ENCODE measurements around the gene CLCN3. TPM values are rescaled to one million over a fixed set of nuclear protein-coding genes. Genes with fewer than 3 reads are reported as not detected.

Gene CLCN3
- total and polyA plus RNA-seq, 10 of the 15 experiments (the other 5 are each of a cell fraction or from before 2014, with no cell fraction given), result 4.0 to 22.8 (median 11.8) TPM

DNA sequence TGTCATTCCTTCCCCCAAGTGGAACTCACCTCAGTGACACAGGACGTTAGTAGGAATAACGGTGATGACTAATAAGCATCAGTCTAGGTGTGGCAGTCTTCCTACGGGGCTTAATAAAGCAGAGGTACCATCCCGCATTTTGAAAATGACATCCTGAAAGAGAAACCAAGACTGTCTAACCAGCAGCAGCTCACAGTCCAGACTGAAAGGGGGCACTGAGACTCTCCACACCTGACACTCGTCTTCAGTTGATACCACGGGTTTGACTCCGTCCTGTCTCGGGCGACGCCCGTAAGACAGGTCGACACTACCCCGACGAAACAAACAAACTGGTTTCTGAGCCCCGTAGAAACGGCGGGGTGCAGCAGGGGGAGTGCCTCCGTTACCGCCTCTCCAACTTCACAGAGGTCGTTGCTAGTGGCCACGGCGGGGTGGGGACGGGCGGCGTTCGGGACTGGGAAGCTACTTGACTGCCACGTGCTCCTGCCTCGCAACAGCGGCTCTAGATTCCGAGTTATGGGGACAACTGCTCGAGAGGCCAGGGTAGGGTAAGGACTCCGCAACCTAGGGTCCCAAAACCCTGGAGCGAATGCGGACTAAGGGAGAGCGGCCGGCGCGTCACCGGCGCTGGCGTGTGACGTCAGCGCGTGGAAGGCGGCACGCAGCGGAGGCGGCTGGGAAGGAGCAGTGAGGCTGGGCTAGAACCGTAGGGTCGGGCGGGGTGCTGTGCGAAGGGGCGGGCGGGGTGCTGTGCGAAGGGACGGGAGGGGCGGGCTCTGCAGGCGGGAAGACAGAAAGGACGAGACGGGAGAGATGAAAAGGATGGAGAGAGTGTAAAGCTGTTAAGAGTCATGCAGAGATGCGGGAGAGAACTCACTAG is 8.1 kb upstream of the CLCN3 start, which contains the start of gene NEK1 (continued):
- 0 out of 2 replicates have a peak, but pooled peaks have one; percentile 6 for TF ChIP-seq ZNF384 (IDR thresholded peaks at IDR 0.05; ENCODE audit: borderline replicate concordance, low read depth, low read length)
- TF ChIP-seq MXI1 (IDR thresholded peaks at IDR 0.05; ENCODE audit: low read depth, low read length), result peak; percentile 59; the same call in 1 of the 2 replicates
- no peak for TF ChIP-seq NR2C2 (IDR thresholded peaks at IDR 0.05; ENCODE audit: borderline replicate concordance, control insufficient read depth, insufficient read length, low read depth)
- peak; percentile 97; the same call in 1 of the 2 replicates for TF ChIP-seq NBN (IDR thresholded peaks at IDR 0.05)
- peak; percentile 60; the same call in 1 of the 2 replicates for TF ChIP-seq GATAD2B (conservative IDR thresholded peaks at IDR 0.05; ENCODE audit: low read depth)
- peak; percentile 77; the same call in 1 of the 2 replicates for TF ChIP-seq HDGF (IDR thresholded peaks at IDR 0.05)
- TF ChIP-seq BRCA1 (IDR thresholded peaks at IDR 0.05; ENCODE audit: low read depth, low read length), result no peak; the same call in 1 of the 2 replicates
- peak; percentile 93 for TF ChIP-seq POLR2AphosphoS5 (IDR thresholded peaks at IDR 0.05; ENCODE audit: low read length)
- TF ChIP-seq POU2F2 (IDR thresholded peaks at IDR 0.05; ENCODE audit: borderline replicate concordance, low read depth, low read length), result peak; percentile 45; the same call in 1 of the 3 replicates
- TF ChIP-seq SPI1 (IDR thresholded peaks at IDR 0.05; ENCODE audit: borderline replicate concordance, insufficient read depth, low read depth, low read length), result no peak
- TF ChIP-seq BMI1 (IDR thresholded peaks at IDR 0.05; ENCODE audit: borderline replicate concordance), result no peak
- no peak for TF ChIP-seq PAX8 (IDR thresholded peaks at IDR 0.05)
- TF ChIP-seq HCFC1 (IDR thresholded peaks at IDR 0.05; ENCODE audit: low read length), result peak; percentile 34
- no peak for TF ChIP-seq CBX3 (IDR thresholded peaks at IDR 0.05; ENCODE audit: borderline replicate concordance, low read depth)
- no peak for TF ChIP-seq NRF1 (conservative IDR thresholded peaks at IDR 0.05; ENCODE audit: low read depth, low read length)
- no peak for TF ChIP-seq RAD21 (IDR thresholded peaks at IDR 0.05; ENCODE audit: insufficient read depth, low read depth, low read length)
- TF ChIP-seq POLR2AphosphoS2 (IDR thresholded peaks at IDR 0.05; ENCODE audit: low read depth, low read length), result peak; percentile 91
- no peak for TF ChIP-seq EP300 (IDR thresholded peaks at IDR 0.05; ENCODE audit: borderline replicate concordance in 1 of 2, control insufficient read depth in 1 of 2, low read depth in 2 of 2, low read length in 2 of 2)
- TF ChIP-seq MTA3 (IDR thresholded peaks at IDR 0.05; ENCODE audit: borderline replicate concordance, low read length), result peak; percentile 32; the same call in 1 of the 2 replicates
- TF ChIP-seq RBBP5 (conservative IDR thresholded peaks at IDR 0.05), result peak; percentile 96
- TF ChIP-seq PAX5 (IDR thresholded peaks at IDR 0.05; ENCODE audit: borderline replicate concordance, low read depth, low read length), result 0 out of 2 replicates have a peak, but pooled peaks have one; percentile 21
- TF ChIP-seq FOS (IDR thresholded peaks at IDR 0.05; ENCODE audit: borderline replicate concordance, extremely low read depth, insufficient read length), result no peak
- no peak for TF ChIP-seq HDAC6 (IDR thresholded peaks at IDR 0.05; ENCODE audit: unreplicated experiment)
- TF ChIP-seq SREBF2 (IDR thresholded peaks at IDR 0.05; ENCODE audit: low read length), result no peak
- TF ChIP-seq, protein P1, sequence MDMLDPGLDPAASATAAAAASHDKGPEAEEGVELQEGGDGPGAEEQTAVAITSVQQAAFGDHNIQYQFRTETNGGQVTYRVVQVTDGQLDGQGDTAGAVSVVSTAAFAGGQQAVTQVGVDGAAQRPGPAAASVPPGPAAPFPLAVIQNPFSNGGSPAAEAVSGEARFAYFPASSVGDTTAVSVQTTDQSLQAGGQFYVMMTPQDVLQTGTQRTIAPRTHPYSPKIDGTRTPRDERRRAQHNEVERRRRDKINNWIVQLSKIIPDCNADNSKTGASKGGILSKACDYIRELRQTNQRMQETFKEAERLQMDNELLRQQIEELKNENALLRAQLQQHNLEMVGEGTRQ (IDR thresholded peaks at IDR 0.05; ENCODE audit: borderline replicate concordance, low read depth, low read length), result no peak
- no peak; the same call in 1 of the 2 replicates for TF ChIP-seq RUNX3 (IDR thresholded peaks at IDR 0.05; ENCODE audit: low read length)
- TF ChIP-seq LARP7 (IDR thresholded peaks at IDR 0.05), result peak; percentile 90; the same call in 1 of the 2 replicates
- 0 out of 2 replicates have a peak, but pooled peaks have one; percentile 18 for TF ChIP-seq IRF4 (IDR thresholded peaks at IDR 0.05; ENCODE audit: low read depth, low read length)
- no peak for TF ChIP-seq NFXL1 (IDR thresholded peaks at IDR 0.05; ENCODE audit: borderline replicate concordance)
- TF ChIP-seq, protein P2, sequence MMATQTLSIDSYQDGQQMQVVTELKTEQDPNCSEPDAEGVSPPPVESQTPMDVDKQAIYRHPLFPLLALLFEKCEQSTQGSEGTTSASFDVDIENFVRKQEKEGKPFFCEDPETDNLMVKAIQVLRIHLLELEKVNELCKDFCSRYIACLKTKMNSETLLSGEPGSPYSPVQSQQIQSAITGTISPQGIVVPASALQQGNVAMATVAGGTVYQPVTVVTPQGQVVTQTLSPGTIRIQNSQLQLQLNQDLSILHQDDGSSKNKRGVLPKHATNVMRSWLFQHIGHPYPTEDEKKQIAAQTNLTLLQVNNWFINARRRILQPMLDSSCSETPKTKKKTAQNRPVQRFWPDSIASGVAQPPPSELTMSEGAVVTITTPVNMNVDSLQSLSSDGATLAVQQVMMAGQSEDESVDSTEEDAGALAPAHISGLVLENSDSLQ (IDR thresholded peaks at IDR 0.05), result peak; percentile 44; the same call in 1 of the 2 replicates
- no peak for TF ChIP-seq YBX1 (IDR thresholded peaks at IDR 0.05)
- TF ChIP-seq JUNB (IDR thresholded peaks at IDR 0.05), result no peak
